Measurements from ENCODE around the gene MICAL2.
"Not testable (repeated sequence)": the region's sequence is repeated elsewhere in the genome, so short reads cannot be mapped to it uniquely, and the experiment has no call there.

Gene MICAL2

GRCh38 chr11:12137005-12137690 is 26.8 kb downstream of the MICAL2 start:
- no peak for DNase-seq (ENCODE audit: low read depth)

DNA sequence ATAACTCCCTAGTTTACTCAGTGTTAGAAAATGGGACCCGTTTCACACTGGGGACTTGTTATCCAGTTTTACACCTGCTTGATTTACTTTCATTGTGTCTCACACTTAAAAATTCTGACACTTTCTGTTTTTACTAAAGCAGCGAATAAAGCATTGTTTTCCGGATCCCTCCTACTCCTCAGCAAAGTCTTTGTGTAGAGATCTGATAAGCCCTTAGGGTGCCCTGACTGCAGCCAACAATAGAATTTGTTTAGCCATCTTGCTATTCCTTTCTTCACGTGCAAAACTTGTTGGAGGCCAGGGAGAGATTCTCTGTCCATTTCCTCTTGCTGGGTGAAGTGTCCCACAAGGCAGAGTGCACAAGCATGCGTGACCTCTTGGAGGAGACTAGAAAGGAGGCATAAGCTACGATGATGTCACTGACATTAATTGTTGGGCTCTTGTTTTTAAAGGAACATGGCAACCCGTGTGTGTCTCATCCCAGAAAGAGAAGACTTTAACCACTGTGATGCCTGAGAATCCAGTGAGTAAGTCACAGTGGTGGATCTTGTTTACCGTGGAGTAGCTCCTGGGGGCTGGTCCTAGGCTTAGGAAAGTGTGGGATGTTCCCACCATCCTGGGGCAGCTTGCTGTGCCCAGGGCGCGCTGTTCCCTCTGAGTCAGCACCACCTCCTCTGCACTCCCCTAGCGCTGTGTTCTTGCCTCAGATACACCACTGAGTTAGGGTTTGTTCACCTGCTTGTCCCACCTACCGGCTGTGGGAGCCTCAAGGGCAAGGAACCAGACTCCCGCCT is 27.7 kb downstream of the MICAL2 start:
- no peak for DNase-seq (ENCODE audit: low read depth)

GRCh38 chr11:12139144-12139881 is 28.9 kb downstream of the MICAL2 start:
- DNase-seq (ENCODE audit: low read depth), result no peak

- DNase-seq (ENCODE audit: low read depth), result no peak
Observed at GRCh38 chr11:12140186-12140793, 29.9 kb downstream of the MICAL2 start.

GRCh38 chr11:12141283-12141682 is 30.9 kb downstream of the MICAL2 start:
- DNase-seq (ENCODE audit: low read depth), result no peak

DNA sequence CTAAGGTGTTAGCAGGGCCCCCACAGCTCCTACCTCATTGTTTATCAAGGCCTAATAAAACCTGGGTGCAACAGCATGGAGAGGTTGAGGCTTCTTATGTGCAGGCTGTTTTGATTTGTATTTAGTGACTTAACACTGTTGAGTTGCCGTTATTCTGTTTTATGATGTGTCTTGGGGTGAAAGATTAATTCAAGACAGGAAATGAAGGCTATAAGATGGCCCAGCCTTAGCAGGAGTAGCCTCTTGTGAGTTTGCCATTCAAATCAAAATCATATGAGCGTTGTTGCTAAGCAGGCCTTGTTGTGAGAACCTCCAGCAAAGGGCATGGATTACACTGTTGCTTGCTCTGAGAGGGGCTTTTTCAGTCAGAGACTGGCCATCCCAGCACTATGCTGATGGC is 31.8 kb downstream of the MICAL2 start:
- no peak for DNase-seq (ENCODE audit: low read depth)

DNA sequence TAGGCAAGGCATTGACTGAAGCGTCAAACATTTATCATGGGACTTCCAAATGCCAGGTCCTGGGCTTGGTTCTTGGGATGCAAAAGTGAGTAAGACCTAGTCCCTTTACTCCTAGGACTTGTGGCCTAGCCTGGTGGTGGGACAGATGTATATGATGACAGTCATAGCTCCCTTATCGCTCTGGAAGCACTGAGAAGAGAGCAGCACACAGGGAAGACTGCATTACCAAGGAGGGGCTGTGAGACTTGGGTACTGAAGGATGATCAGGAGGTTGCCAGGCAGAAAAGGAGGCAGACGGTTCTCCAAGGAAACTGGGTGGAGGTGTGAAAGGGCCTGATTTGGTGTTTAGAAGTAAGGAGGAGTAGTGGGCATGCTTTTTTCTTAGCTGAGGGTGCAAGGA is 32.5 kb downstream of the MICAL2 start:
- no peak for DNase-seq (ENCODE audit: low read depth)

DNA sequence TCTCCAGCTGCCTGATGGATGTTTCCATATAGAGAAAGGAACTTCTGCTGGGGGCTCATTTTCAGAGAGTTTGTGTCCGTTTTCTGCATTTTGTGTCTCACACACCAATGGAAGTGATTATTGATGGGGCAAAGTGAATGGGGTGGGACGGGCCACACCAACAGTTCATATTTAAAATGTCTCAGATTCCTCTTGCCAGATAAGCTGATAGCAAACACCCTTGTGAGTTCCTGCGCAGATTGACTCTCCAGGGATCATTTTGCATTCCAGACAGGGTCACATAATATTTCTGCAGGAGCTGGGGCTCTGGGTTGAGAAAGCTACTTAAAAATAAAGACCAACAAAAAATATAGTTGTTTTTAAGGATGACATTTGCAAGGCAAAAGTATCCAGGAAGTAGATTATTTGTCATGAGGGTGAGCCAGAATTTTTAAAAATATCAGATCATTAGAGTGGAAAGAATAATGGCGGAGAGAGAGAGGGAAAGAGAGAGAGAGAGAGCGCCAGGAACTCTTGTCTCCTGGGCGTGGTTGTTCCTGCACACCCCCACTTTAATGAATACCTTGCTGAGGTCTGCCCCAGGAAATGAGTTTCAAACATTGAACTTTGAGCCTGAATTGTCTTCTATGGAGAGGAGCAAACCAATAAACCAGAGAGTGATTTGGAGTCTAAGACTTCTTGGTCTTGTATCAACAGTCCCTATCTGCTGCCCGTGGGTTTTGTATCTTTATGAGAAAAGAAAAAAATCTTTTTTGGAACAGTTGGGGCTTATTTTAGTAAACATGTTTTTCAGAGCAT is 33.3 kb downstream of the MICAL2 start:
- DNase-seq (ENCODE audit: low read depth), result no peak

GRCh38 chr11:12144330-12145174 is 34.2 kb downstream of the MICAL2 start:
- no peak for DNase-seq (ENCODE audit: low read depth)

GRCh38 chr11:12146678-12147077 is 36.3 kb downstream of the MICAL2 start:
- DNase-seq (ENCODE audit: low read depth), result not testable (repeated sequence)

GRCh38 chr11:12147827-12148226 is 37.4 kb downstream of the MICAL2 start:
- no peak for DNase-seq (ENCODE audit: low read depth)

DNA sequence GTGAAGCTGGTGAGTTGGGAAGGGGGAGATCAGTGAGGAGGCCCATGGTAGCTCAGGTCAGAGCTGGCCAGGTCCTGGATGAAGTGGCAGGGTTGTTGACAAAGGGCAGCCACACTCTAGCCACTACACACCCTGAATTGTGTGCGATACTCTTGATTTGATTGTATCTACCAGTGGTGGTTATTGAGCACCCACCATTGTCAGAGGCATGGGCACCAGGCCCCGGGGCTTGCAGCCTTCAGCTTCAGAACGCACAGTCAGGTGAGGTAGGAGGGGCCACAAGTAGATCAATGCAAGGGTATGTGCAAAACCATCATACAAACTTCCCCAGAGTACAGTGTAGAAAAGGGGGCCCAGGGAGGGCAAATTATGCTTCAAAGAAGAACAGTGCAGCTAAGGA is 38.1 kb downstream of the MICAL2 start:
- no peak for DNase-seq (ENCODE audit: low read depth)

GRCh38 chr11:12148882-12149281 is 38.5 kb downstream of the MICAL2 start:
- no peak for DNase-seq (ENCODE audit: low read depth)

DNA sequence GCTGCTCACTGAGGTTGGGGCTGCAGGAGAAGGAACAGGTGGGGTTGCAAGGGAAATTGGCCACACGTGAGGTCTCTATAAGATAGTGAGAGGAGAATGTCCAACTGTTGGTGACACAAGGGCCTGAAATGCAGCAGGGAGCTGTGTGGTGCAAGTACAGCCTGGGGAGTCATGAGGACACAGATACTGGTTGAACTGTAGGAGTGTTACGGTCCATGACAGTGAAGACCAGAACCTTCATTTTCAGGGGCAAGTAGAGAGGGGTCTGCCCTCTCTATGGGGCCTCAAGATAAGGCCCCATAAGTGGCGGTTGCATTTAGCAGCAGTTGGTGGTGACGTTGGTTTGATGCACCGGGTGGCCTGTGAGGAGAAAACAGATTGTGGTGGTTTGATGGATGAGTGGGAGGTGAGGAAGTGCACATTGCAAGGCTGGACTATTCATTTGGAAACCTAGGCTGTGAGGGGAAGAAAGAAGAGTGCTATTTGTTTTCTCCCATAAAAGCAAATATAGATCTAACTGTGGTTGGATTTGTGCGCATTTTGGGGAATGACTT is 39.4 kb downstream of the MICAL2 start:
- no peak for DNase-seq (ENCODE audit: low read depth)

- no peak for DNase-seq (ENCODE audit: low read depth)
Observed at GRCh38 chr11:12150831-12151382, 40.5 kb downstream of the MICAL2 start.

GRCh38 chr11:12152321-12152720 is 41.9 kb downstream of the MICAL2 start:
- no peak for DNase-seq (ENCODE audit: low read depth)

DNA sequence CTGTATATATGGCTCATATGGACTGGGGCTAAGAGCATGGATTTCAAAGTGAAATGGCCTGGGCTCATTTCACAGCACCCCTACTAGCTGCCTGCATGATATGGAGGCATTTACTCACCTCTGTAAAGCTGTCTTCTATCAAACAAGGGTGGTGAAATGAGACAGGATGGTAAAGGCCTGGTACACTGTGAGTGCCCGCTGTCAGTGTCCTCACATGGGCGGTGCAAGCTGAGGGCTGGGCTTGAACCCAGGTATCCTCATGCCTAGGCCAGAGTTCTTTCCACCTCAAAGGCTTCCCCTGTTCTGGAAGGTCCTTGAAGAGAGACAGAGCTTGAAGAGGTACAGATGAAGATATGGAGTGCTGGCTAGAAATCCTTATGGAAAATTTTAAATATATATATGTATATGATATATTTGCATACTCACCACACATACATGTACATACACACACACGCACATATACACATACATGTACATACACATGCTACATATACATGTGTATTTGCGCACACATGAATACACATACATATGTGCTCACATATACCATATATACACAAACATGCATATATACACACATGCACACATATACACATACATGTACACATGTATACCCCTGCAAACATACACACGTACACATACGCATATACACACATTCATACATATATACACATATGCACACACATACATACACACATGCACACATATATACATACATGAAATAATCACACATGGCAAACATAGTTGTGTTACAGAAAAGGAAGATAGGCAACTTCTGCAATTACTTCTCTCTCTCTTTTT is 44.7 kb downstream of the MICAL2 start:
- no peak for DNase-seq (ENCODE audit: low read depth)

DNA sequence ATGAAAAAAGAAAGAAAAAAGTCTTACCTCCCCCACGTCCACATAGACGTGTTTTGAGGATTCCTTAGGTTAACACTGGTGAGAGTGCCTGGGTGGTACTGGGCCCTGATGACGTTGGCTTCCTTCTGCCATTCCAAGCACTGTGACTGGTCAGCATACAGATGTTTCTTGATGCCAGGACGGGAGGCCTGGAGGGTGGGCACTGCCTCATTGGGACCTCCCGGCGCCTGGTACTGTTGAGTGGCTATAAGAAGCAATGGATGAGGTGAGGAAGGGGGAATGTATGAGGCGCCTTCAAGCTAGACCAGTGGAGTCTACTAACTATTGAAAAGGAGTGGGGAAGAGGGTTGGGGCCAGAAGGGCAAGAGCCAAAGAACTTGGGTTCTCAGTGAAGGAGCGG is 45.3 kb downstream of the MICAL2 start:
- no peak for DNase-seq (ENCODE audit: low read depth)

Data from activated gamma-delta T cell treated with anti-CD3 and anti-CD28 coated beads, Interleukin-2, amount 50 U/mL, for 16 hours (primary cell).